Mucosa of gallbladder (tissue), 1 donor: ENCODE results near the gene PGA5. TPM values are rescaled to one million over a fixed set of nuclear protein-coding genes. Genes with fewer than 3 reads are reported as not detected.
"Not testable (repeated sequence)": the region's sequence is repeated elsewhere in the genome, so short reads cannot be mapped to it uniquely, and the experiment has no call there.

Experiments used
- DNase-seq: peaks from one replicate; pipeline ENCODE4 v3.0.0-alpha.2; 2020; ENCODE audit warnings: low spot score
- total RNA-seq: library from RNA; stranded (reverse); gene quantifications from one replicate; pipeline ENCODE4 v1.2.1, GENCODE V29; 2021
- donor health status: DM: no; HTN: no; CAD: no.

The PGA5 gene
- not detected for total RNA-seq

- DNase-seq = not testable (repeated sequence)
Measured at GRCh38 chr11:61240875-61241274, at the start of gene PGA5. Gene PGA5, plus strand, starts transcription at chr11:61241175. Its CDS starts 52 bp downstream, at chr11:61241227.

GRCh38 chr11:61193596-61193995 is 47.4 kb upstream of the PGA5 start:
- DNase-seq = no peak

- DNase-seq = no peak
Measured at GRCh38 chr11:61194169-61194671, 46.8 kb upstream of the PGA5 start.

- DNase-seq = no peak
Measured at GRCh38 chr11:61194981-61195695, 45.8 kb upstream of the PGA5 start.

- DNase-seq = no peak
Measured at GRCh38 chr11:61195719-61196118, 45.3 kb upstream of the PGA5 start.

GRCh38 chr11:61198361-61198760 is 42.6 kb upstream of the PGA5 start:
- DNase-seq = no peak

- DNase-seq = no peak
Measured at GRCh38 chr11:61198948-61199523, 41.9 kb upstream of the PGA5 start.

- no peak for DNase-seq
Measured at GRCh38 chr11:61201476-61201875, 39.5 kb upstream of the PGA5 start.

- DNase-seq = not testable (repeated sequence)
Measured at GRCh38 chr11:61202950-61203746, 37.8 kb upstream of the PGA5 start, which contains the start of gene PGA3. Gene PGA3, plus strand, starts transcription at chr11:61203515. Its CDS starts 50 bp downstream, at chr11:61203565.

GRCh38 chr11:61203873-61204272 is 37.1 kb upstream of the PGA5 start:
- not testable (repeated sequence) for DNase-seq

- DNase-seq = not testable (repeated sequence)
Measured at GRCh38 chr11:61204502-61205059, 36.4 kb upstream of the PGA5 start.

- not testable (repeated sequence) for DNase-seq
Measured at GRCh38 chr11:61207636-61208310, 33.2 kb upstream of the PGA5 start.

- DNase-seq = not testable (repeated sequence)
Measured at GRCh38 chr11:61210629-61211028, 30.3 kb upstream of the PGA5 start.

GRCh38 chr11:61211327-61211952 is 29.5 kb upstream of the PGA5 start:
- not testable (repeated sequence) for DNase-seq

- not testable (repeated sequence) for DNase-seq
Measured at GRCh38 chr11:61212202-61212601, 28.8 kb upstream of the PGA5 start.

- DNase-seq = not testable (repeated sequence)
Measured at GRCh38 chr11:61213711-61214324, 27.2 kb upstream of the PGA5 start.

GRCh38 chr11:61218306-61218705 is 22.7 kb upstream of the PGA5 start:
- not testable (repeated sequence) for DNase-seq

- not testable (repeated sequence) for DNase-seq
Measured at GRCh38 chr11:61219016-61219415, 22.0 kb upstream of the PGA5 start.

GRCh38 chr11:61222047-61222446 is 18.9 kb upstream of the PGA5 start, which contains the start of gene PGA4:
Gene PGA4, plus strand, starts transcription at chr11:61222347. Its CDS starts 54 bp downstream, at chr11:61222401.
- DNase-seq = not testable (repeated sequence)

GRCh38 chr11:61222692-61223091 is 18.3 kb upstream of the PGA5 start:
- DNase-seq = not testable (repeated sequence)
